HG03575 (cell line): ENCODE data around the gene SOS1.
A peak's percentile ranks its signal among the peaks of the same experiment; 100 is the strongest.
"Not testable (repeated sequence)": the region's sequence is repeated elsewhere in the genome, so short reads cannot be mapped to it uniquely, and the experiment has no call there.

Source experiments
- ATAC-seq: cut with Tn5 transposase; IDR thresholded peaks from one replicate; pipeline ENCODE4 v1.9.1; 2021; ENCODE audit not compliant: unreplicated experiment, insufficient number of reproducible peaks, low FRiP score; ENCODE audit errors: extremely low read depth

The SOS1 gene

DNA sequence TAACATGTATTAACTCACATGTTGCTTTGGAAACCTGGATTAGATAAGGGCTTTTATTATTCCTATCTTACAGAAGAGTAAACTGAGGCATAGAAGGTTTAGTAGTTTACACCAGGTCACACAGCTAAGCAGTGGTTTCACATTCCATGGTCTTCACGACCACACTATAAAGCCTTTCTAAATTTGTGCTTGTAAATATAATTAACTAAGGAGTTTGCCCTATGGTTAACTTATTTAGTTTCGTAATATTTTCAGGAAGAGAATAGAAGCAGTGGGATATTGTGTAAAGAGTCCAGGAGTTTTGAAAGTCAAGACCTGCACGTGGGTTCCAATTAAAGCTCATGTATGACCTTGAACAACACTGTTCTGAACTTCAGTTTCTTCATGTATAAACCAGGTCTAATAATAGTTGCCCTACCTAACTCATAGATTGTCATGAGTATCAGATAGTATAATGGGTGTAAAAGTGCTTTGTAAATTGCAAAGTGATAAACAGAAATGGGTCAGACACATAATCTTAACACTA lies 19.5 kb upstream of the SOS1 start:
- ATAC-seq = no peak

- ATAC-seq = no peak
These were observed 18.8 kb upstream of the SOS1 start for GRCh38 chr2:39139511-39140237.

DNA sequence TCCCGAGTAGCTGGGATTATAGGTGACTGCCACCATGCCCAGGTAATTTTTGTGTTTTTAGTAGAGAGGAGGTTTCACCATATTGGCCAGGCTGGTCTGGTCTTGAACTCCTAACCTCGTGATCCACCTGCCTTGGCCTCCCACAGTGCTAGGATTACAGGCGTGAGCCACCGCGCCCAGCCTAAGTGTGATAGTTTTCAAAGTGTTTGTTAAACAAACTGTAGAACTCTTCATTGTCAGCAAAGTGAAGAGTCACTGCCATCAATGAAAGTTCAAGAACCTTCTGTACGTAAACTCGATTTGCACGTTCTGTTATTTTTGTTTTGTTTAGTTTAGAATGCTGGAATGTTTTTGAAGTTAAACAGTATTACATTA lies 18.0 kb upstream of the SOS1 start:
- no peak for ATAC-seq

GRCh38 chr2:39138187-39138836 lies 17.5 kb upstream of the SOS1 start:
- ATAC-seq = not testable (repeated sequence)

DNA sequence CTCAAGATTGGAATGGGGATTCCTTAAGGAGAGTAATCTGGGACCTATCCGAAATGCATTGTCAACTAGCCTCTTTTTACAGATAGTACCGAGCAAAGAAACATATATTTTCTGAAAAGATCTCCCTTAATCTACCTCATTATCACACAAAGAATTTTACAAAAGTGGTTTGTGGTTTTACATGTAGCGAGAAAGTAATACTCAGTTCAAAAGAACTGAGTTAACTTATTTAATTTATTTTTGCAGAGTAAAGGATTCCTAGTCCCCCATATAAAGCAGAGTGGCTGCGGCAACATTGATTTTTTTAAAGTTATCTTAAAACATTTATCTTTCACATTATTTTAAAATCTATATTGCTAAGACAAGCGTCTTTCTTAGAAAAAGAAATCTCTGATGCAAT lies 15.9 kb upstream of the SOS1 start:
- ATAC-seq = no peak

GRCh38 chr2:39135690-39136259 lies 14.9 kb upstream of the SOS1 start:
- ATAC-seq = no peak

DNA sequence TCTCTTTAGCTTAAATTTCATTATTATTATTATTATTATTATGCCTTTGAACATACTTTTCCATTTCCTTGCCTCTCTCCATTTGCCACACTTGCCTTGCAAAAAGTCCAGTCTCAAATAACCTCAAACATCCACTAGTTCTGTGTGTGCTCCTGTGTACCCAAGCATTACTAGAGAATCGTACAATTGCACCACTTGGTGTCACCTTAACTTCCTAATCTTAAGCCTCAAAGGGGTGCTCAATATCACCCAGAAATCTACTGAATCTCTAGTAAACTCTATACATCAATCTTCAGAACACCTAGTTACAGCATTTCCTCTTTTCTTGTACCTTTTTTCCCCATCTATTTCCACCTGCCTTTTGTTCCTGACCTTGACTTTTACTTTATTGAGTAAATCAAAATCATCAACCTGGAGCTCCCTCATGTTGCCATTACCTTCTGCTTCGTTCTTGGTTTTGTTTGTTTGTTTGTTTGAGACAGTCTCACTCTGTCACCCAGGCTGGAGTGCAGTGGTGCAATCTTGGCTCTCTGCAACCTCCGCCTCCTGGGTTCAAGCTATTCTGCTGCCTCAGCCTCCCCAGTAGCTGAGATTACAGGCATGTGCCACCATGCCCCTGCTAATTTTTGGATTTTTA lies 12.5 kb upstream of the SOS1 start:
- no peak for ATAC-seq

DNA sequence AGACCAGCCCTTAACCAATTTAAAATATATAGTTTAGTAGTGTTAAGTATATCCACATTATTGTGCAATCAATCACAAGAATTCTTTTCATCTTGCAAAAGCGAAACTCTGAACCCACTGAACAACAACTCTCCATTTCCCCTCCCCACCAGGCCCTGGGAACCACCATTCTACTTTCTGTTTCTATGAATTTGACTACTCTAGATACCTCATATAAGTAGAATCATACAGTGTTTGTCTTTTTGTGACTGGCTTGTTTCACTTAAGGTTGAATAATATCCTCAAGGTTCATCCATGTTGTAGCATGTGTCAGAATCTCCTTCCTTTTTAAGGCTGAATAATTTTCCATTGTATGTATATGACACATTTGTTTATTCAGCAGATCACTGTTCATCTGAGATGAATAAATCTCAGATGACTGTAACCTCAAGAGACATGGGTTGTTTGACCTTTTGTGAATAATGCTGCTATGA lies 8.1 kb upstream of the SOS1 start:
- ATAC-seq = peak; percentile 35

- peak; percentile 50 for ATAC-seq
These were observed 7.1 kb upstream of the SOS1 start for GRCh38 chr2:39127973-39128372.

DNA sequence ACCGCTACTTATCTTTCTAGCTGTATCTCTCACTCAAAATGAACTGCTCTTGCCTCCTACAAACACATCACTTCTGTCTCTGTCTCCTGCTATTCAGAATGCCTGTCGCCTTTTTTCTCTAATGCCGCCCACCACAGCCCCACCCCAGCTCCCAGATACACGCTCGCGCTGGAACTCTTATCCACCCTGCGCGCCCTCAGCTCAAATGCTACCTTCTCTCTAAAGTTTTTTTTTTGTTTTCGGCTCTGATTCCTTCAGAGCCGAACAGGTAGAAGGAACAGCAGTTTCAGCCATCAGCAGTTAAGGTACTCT lies 3.9 kb upstream of the SOS1 start:
- no peak for ATAC-seq

DNA sequence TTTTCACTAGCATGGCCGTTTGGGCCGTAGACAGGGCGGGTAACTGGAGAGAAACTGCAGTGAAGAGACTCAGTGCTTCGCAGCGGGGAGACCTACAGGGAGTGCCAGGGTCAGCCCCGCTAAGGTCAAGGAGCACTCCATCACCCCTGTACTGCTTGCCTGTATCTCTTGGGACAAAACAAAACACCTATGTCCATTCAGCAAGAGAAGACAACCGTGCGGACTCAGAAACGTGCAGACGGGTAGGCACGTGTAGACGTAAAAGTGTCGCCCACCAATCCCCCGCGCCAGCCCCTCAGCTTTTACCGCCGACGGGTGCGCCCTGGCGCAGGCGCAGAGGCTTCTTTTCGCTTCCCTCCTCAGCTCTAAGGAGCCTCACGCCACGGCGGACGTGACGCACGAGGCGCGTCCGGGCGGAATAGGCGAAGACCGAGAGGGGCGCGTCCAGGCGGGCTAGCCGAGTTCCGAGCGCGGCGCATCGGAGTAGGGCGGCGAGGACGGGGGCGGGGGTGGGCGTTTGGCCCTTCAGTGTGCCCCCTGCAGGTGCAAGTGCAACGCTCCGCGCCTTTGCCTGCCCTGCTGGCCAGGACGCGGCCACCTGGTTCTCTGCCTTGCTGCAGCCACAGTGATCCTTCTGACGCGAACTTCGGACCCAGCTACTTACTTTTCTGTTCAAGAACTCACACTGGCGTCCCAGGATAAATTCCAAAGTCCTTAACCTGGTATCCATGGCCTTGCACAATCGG lies 3.3 kb upstream of the SOS1 start:
- peak; percentile 29 for ATAC-seq

- ATAC-seq = no peak
These were observed 2.7 kb upstream of the SOS1 start for GRCh38 chr2:39123436-39123999.

DNA sequence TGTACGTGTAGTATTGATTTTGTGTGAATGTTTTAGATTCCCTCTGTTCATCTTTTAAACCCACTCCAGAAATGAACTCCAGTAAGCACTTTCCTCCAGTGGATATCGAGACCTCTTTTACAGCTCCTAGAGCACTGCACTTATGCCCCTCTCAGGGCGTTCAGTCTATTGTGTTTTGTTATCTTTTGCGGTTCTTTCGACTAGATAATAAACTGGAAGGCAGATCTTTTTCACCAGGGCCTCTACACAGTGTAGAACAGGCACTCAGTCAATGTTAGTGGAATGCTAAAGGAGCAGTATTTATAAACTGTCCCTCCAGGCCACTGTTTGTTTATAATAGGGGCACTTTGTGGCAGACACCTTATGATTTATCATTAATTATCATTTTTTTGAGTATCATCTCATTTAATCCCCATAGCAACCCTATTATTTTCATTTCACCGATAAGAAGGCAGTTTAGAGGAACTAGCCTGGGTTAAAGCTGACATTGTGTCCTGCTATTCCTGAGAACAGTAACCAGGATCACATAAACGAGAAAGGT lies 742 bp upstream of the SOS1 start:
- no peak for ATAC-seq

DNA sequence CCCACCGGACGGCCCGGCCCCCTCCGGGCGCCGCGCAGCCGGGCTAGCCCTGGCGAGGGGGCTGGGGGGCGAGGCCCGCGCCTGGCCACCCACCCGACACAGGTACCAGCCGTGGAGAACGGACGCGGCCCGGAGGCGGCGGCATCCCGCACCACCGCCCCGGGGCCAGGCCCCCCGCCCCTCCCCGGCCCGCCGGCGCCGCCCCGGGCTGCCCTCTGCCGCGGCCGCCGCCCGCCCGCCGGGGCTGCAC lies 405 bp downstream of the SOS1 start:
- peak; percentile 3 for ATAC-seq

DNA sequence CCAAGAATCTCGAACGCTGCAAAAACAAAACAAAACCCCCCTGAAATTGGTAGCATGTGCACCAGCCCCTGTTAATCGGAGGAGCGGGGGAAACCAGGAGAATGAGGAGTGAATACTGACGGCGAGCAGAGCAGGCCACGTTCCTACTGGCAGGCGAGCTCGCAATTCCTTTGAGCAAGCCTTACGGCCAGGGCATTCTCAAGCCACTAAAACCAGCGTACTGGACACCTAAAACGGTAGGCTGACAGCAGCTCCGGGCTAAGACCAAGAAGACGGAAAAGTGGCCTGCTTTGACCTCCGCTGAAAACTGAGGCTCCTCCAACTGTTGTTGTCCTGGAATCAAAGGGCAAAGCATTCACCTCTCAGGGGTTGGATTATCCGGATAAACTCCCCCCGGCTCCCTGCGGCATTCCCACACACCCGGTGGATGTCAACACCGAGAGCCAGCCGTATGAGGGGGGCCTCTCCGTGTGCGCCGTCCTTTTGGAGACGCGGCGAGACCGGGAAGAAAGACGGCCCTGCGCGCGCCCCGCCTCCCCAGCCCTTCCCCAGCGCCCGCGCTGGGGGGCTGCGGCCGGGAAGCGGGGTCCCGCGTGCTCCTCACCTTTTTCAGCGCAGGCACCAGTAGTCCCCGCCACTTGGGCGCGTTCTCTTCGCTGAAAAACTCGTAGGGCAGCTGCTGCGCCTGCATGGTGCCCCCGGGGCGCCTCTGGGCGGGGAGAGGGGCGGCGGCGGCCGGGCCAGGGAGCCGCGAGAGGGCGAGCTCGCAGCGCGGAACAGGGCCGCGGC lies 925 bp downstream of the SOS1 start:
- peak; percentile 1 for ATAC-seq

DNA sequence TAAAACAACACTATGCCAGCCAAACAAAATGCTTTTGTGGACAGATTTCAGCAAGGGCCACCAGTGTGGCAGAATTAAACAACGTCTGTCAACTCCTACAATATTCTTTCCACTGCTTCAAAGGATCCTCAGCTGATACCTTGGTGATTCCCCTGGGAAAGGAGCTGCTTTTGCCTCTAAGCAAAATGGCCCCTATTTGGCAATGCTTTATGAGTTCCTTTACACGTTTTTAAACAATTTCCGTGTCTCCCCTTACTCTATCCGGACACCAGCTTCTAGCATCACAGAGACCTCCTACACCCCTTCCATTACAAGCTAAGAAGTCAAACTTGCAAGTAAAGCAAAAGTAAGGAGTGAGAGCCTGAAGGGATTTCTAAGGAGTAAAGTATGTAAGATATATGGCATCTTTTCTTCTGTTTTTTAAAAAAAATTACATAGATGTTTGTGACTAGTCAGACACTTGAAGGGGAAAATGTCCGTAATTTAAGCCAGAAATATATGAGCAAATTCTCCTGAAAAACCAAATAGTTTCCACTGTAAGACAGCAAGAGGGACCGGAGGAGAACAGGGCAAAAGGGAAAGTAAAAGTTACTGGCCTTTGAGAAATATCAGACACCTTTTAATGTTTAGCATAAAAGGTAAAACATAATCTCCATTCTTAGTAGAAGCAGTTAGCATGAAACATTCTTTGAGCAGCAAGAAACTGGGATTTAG lies 1.9 kb downstream of the SOS1 start:
- no peak for ATAC-seq

GRCh38 chr2:39115556-39115955 lies 5.3 kb downstream of the SOS1 start:
- ATAC-seq = no peak

- ATAC-seq = no peak
These were observed 6.1 kb downstream of the SOS1 start for GRCh38 chr2:39114771-39115170.
